ENCODE measurements around the gene PRXL2C.

Gene PRXL2C

GRCh38 chr9:96612966-96613589 is 42.0 kb downstream of the PRXL2C start:
- no peak overlapping the region for H3K27ac ChIP-seq (ENCODE audit: low read depth, low read length)
- H3K4me3 ChIP-seq (ENCODE audit: low read length), result no peak overlapping the region
- H3K36me3 ChIP-seq (ENCODE audit: control insufficient read depth, insufficient read depth, low read length), result no peaks in the 10 kb centered on the region
- no peak overlapping the region for H3K9ac ChIP-seq (ENCODE audit: low read length)
- no peak overlapping the region for H4K5ac ChIP-seq (ENCODE audit: low read length)
- H3K4ac ChIP-seq (ENCODE audit: low read depth, low read length), result no peak overlapping the region
- H3K4me2 ChIP-seq (ENCODE audit: low read length), result no peak overlapping the region
- no peak overlapping the region for H2AK5ac ChIP-seq (ENCODE audit: low read length)
- no peaks in the 10 kb centered on the region for H3K27me3 ChIP-seq (ENCODE audit: insufficient read depth, low read length, poor library complexity)
- H2BK15ac ChIP-seq (replicated peaks; ENCODE audit: low read depth), result no peak overlapping the region
- H3K79me2 ChIP-seq (ENCODE audit: control insufficient read depth, insufficient read depth, low read length), result peaks cover 44% of the 10 kb centered on the region
- H2BK120ac ChIP-seq (ENCODE audit: low read depth, low read length), result no peak overlapping the region
- no peak overlapping the region for H3K23ac ChIP-seq (ENCODE audit: low read length)
- no peak for DNase-seq
- no peak overlapping the region for H2BK5ac ChIP-seq (ENCODE audit: low read length)
- H3K79me1 ChIP-seq (ENCODE audit: low read length), result peaks cover 13% of the 10 kb centered on the region
- no peak overlapping the region for H3K56ac ChIP-seq (ENCODE audit: low read length)
- no peak overlapping the region for H4K8ac ChIP-seq (ENCODE audit: low read depth, low read length)
- WGBS (ENCODE audit: extremely low coverage, insufficient coverage, low lambda C conversion rate), result no CpG with 5 or more reads among the region's 1 CpG
- H3K4me1 ChIP-seq (ENCODE audit: control insufficient read depth, low read depth, low read length), result peaks cover 9% of the 10 kb centered on the region
- no peak overlapping the region for H3K18ac ChIP-seq (ENCODE audit: low read length)

DNA sequence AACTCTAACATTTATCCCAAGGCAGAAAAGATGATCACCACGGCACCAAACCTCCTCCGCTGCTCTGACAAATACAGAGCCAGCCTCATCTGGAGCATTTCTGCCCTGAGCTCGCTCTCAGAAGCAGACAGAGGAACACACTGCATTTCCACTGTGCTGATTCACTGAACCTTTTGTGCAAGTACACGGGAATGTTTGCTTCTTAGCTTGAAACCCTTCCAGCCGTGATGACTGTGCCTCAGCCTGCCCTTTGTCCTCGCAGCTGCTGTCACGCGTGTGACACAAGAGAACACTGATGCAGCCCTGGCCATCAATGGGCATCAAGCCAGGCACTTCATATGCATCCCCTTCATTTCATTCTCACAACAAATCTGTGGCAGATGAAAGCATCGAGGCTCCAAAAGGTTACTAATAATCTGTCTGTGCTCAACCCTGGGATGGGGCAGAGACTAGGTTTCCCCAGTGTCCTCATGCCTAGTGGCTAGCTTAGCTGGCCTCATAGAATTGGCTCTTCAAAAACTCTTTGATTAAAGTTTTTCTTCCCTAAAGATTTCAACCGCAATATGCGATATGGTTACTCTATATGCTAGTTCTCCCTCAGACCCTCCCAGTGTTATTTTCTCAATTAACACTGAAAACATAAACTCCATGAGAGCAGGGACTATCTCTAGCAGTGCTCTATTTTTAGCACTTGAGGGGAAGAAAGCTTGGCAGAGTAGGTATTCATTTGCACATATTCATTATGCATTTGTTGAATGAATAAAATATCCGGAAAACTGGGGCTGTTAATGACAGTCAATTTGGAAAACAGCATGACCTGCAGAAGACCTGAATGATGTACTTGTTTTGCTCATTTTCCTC is 42.8 kb downstream of the PRXL2C start:
- Histone ChIP-seq H4K5ac (ENCODE audit: low read length) (no peak overlapping the region), H3K27ac (ENCODE audit: low read depth, low read length) (no peak overlapping the region), H3K79me2 (ENCODE audit: control insufficient read depth, insufficient read depth, low read length) (peaks cover 41% of the 10 kb centered on the region), H3K23ac (ENCODE audit: low read length) (no peak overlapping the region), H3K4ac (ENCODE audit: low read depth, low read length) (no peak overlapping the region), H3K18ac (ENCODE audit: low read length) (no peak overlapping the region), H3K4me2 (ENCODE audit: low read length) (no peak overlapping the region), H3K4me1 (ENCODE audit: control insufficient read depth, low read depth, low read length) (peaks cover 4% of the 10 kb centered on the region), H4K8ac (ENCODE audit: low read depth, low read length) (no peak overlapping the region), H2BK15ac (replicated peaks; ENCODE audit: low read depth) (no peak overlapping the region), H3K4me3 (ENCODE audit: low read length) (no peak overlapping the region), H2BK120ac (ENCODE audit: low read depth, low read length) (no peak overlapping the region), H2BK5ac (ENCODE audit: low read length) (no peak overlapping the region), H3K9ac (ENCODE audit: low read length) (peak overlapping the region; percentile 26), H3K56ac (ENCODE audit: low read length) (no peak overlapping the region), H3K27me3 (ENCODE audit: insufficient read depth, low read length, poor library complexity) (no peaks in the 10 kb centered on the region), H2AK5ac (ENCODE audit: low read length) (no peak overlapping the region), H3K36me3 (ENCODE audit: control insufficient read depth, insufficient read depth, low read length) (no peaks in the 10 kb centered on the region), H3K79me1 (ENCODE audit: low read length) (peaks cover 11% of the 10 kb centered on the region)
- peak; percentile 18 for DNase-seq
- no CpG with 5 or more reads among the region's 12 CpGs for WGBS (ENCODE audit: extremely low coverage, insufficient coverage, low lambda C conversion rate)

DNA sequence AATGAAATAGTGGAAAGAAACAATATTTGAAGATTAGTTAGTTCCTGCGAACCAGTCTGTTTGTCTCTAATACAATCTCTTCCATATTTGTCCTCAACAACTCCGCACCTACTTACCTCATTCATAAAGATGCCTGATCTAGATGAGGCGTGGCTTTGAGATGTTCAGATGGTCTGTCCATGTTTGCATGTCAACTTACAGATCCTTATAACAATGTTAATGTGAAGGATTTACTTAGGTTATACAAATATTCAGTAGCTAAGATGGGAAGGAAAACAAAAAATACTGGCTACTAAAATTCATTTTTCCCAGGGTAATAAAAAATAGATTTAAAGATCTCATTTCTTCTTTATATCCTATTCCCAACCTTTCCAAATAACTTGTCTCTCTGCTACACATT is 43.8 kb downstream of the PRXL2C start:
- H3K4ac ChIP-seq (ENCODE audit: low read depth, low read length), result no peak overlapping the region
- no peak overlapping the region for H3K9ac ChIP-seq (ENCODE audit: low read length)
- H4K8ac ChIP-seq (ENCODE audit: low read depth, low read length), result no peak overlapping the region
- H3K56ac ChIP-seq (ENCODE audit: low read length), result no peak overlapping the region
- H3K4me3 ChIP-seq (ENCODE audit: low read length), result no peak overlapping the region
- WGBS (ENCODE audit: extremely low coverage, insufficient coverage, low lambda C conversion rate), result no CpG with 5 or more reads among the region's 3 CpGs
- H3K27me3 ChIP-seq (ENCODE audit: insufficient read depth, low read length, poor library complexity), result no peaks in the 10 kb centered on the region
- H3K79me1 ChIP-seq (ENCODE audit: low read length), result peaks cover 11% of the 10 kb centered on the region
- no peak overlapping the region for H3K18ac ChIP-seq (ENCODE audit: low read length)
- no peaks in the 10 kb centered on the region for H3K36me3 ChIP-seq (ENCODE audit: control insufficient read depth, insufficient read depth, low read length)
- H3K79me2 ChIP-seq (ENCODE audit: control insufficient read depth, insufficient read depth, low read length), result peaks cover 35% of the 10 kb centered on the region
- no peak overlapping the region for H2BK120ac ChIP-seq (ENCODE audit: low read depth, low read length)
- DNase-seq, result no peak
- peaks cover 4% of the 10 kb centered on the region for H3K4me1 ChIP-seq (ENCODE audit: control insufficient read depth, low read depth, low read length)
- H2AK5ac ChIP-seq (ENCODE audit: low read length), result no peak overlapping the region
- no peak overlapping the region for H2BK15ac ChIP-seq (replicated peaks; ENCODE audit: low read depth)
- no peak overlapping the region for H2BK5ac ChIP-seq (ENCODE audit: low read length)
- no peak overlapping the region for H3K27ac ChIP-seq (ENCODE audit: low read depth, low read length)
- H3K4me2 ChIP-seq (ENCODE audit: low read length), result no peak overlapping the region
- H4K5ac ChIP-seq (ENCODE audit: low read length), result no peak overlapping the region
- no peak overlapping the region for H3K23ac ChIP-seq (ENCODE audit: low read length)

GRCh38 chr9:96609732-96610131 is 45.4 kb downstream of the PRXL2C start:
- H3K56ac ChIP-seq (ENCODE audit: low read length), result no peak overlapping the region
- H2BK120ac ChIP-seq (ENCODE audit: low read depth, low read length), result no peak overlapping the region
- no peak overlapping the region for H3K9ac ChIP-seq (ENCODE audit: low read length)
- H3K27me3 ChIP-seq (ENCODE audit: insufficient read depth, low read length, poor library complexity), result no peaks in the 10 kb centered on the region
- H2BK15ac ChIP-seq (replicated peaks; ENCODE audit: low read depth), result no peak overlapping the region
- no peak for DNase-seq
- H4K5ac ChIP-seq (ENCODE audit: low read length), result no peak overlapping the region
- peaks cover 4% of the 10 kb centered on the region for H3K4me1 ChIP-seq (ENCODE audit: control insufficient read depth, low read depth, low read length)
- no peak overlapping the region for H4K8ac ChIP-seq (ENCODE audit: low read depth, low read length)
- H3K18ac ChIP-seq (ENCODE audit: low read length), result no peak overlapping the region
- H3K4ac ChIP-seq (ENCODE audit: low read depth, low read length), result no peak overlapping the region
- H3K23ac ChIP-seq (ENCODE audit: low read length), result no peak overlapping the region
- H3K27ac ChIP-seq (ENCODE audit: low read depth, low read length), result no peak overlapping the region
- H3K4me2 ChIP-seq (ENCODE audit: low read length), result no peak overlapping the region
- peaks cover 27% of the 10 kb centered on the region for H3K79me2 ChIP-seq (ENCODE audit: control insufficient read depth, insufficient read depth, low read length)
- no peaks in the 10 kb centered on the region for H3K36me3 ChIP-seq (ENCODE audit: control insufficient read depth, insufficient read depth, low read length)
- H2BK5ac ChIP-seq (ENCODE audit: low read length), result no peak overlapping the region
- peaks cover 8% of the 10 kb centered on the region for H3K79me1 ChIP-seq (ENCODE audit: low read length)
- H3K4me3 ChIP-seq (ENCODE audit: low read length), result no peak overlapping the region
- H2AK5ac ChIP-seq (ENCODE audit: low read length), result no peak overlapping the region

DNA sequence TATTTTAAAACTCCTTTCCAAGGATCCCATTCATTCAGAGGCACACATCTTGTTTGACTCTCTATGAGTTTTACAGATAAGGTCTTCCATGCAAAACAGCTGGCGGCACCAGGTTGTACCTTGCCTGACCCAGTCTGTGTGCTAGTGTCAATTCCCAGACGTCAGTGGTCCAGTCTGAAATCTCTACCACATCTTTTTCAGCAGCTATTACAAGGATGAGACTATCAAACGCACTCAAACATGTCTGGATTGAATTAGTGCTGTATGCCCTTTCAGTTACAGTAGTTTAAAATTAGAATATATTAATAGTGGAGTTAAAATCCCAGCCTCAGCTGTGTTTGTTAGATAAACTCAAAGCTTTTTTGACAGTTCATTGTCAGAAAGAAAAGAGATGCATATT is 47.1 kb downstream of the PRXL2C start:
- Histone ChIP-seq H3K27me3 (ENCODE audit: insufficient read depth, low read length, poor library complexity) (no peaks in the 10 kb centered on the region), H3K36me3 (ENCODE audit: control insufficient read depth, insufficient read depth, low read length) (no peaks in the 10 kb centered on the region), H4K5ac (ENCODE audit: low read length) (no peak overlapping the region), H3K23ac (ENCODE audit: low read length) (no peak overlapping the region), H2BK5ac (ENCODE audit: low read length) (no peak overlapping the region), H3K4me1 (ENCODE audit: control insufficient read depth, low read depth, low read length) (peaks cover 4% of the 10 kb centered on the region), H3K18ac (ENCODE audit: low read length) (no peak overlapping the region), H2AK5ac (ENCODE audit: low read length) (no peak overlapping the region), H3K56ac (ENCODE audit: low read length) (no peak overlapping the region), H2BK120ac (ENCODE audit: low read depth, low read length) (no peak overlapping the region), H3K79me2 (ENCODE audit: control insufficient read depth, insufficient read depth, low read length) (peaks cover 29% of the 10 kb centered on the region), H3K4me3 (ENCODE audit: low read length) (no peak overlapping the region), H3K9ac (ENCODE audit: low read length) (no peak overlapping the region), H3K4ac (ENCODE audit: low read depth, low read length) (no peak overlapping the region), H4K8ac (ENCODE audit: low read depth, low read length) (no peak overlapping the region), H3K79me1 (ENCODE audit: low read length) (peaks cover 14% of the 10 kb centered on the region), H3K4me2 (ENCODE audit: low read length) (no peak overlapping the region), H2BK15ac (replicated peaks; ENCODE audit: low read depth) (no peak overlapping the region), H3K27ac (ENCODE audit: low read depth, low read length) (no peak overlapping the region)
- DNase-seq, result no peak
- WGBS (ENCODE audit: extremely low coverage, insufficient coverage, low lambda C conversion rate), result no CpG with 5 or more reads among the region's 3 CpGs
